Activated T-cell treated with anti-CD3 and anti-CD28 coated beads, Interleukin-2, amount 50 U/mL, for 72 hours (primary cell): Measurements from ENCODE around the gene CD274. TPM values are rescaled to one million over a fixed set of nuclear protein-coding genes. Genes with fewer than 3 reads are reported as not detected.
A peak's percentile ranks its signal among the peaks of the same experiment; 100 is the strongest.
"Not testable (repeated sequence)": the region's sequence is repeated elsewhere in the genome, so short reads cannot be mapped to it uniquely, and the experiment has no call there.

Experiments used
- ATAC-seq, 2 donors: fragments of 150-1000 bp; cut with Tn5 transposase; replicated peaks in 1 of 2; 2 replicates each; pipeline ENCODE4 v1.10.0; 2021; ENCODE audit warnings: moderate library complexity in 2 of 2, mild to moderate bottlenecking in 1 of 2
- DNase-seq, 2 donors: peaks; one replicate each; pipeline ENCODE4 v3.0.0; 2021 to 2022; ENCODE audit warnings: mixed read lengths in 1 of 2
- H3K27ac Mint-ChIP-seq: one replicate; pipeline ENCODE4 v1.8.0; 2022; ENCODE audit warnings: mild to moderate bottlenecking, moderate library complexity, mixed read lengths
- H3K27me3 Mint-ChIP-seq: one replicate; pipeline ENCODE4 v1.8.0; 2022; ENCODE audit warnings: low read depth, mixed read lengths
- H3K36me3 Mint-ChIP-seq, 2 donors: one replicate each; pipeline ENCODE4 v1.8.0; 2022; ENCODE audit warnings: mixed read lengths in 2 of 2, mild to moderate bottlenecking in 1 of 2; ENCODE audit not compliant: insufficient read depth in 2 of 2
- H3K4me1 Mint-ChIP-seq: one replicate; pipeline ENCODE4 v1.8.0; 2022; ENCODE audit warnings: low read depth, mixed read lengths
- H3K4me3 Mint-ChIP-seq, 2 donors: one replicate each; pipeline ENCODE4 v1.8.0; 2022; ENCODE audit warnings: mild to moderate bottlenecking in 2 of 2, mixed read lengths in 2 of 2, moderate library complexity in 2 of 2
- H3K9me3 Mint-ChIP-seq, 2 donors: one replicate each; pipeline ENCODE4 v1.8.0; 2022; ENCODE audit warnings: mixed read lengths in 2 of 2
- total RNA-seq, 2 donors: library from RNA; stranded (reverse); gene quantifications; one replicate each; pipeline ENCODE4 v1.2.3, GENCODE V29; 2022

The CD274 gene
- total RNA-seq, 2 donors from 2014 or later: 16.4 to 36.3 TPM

DNA sequence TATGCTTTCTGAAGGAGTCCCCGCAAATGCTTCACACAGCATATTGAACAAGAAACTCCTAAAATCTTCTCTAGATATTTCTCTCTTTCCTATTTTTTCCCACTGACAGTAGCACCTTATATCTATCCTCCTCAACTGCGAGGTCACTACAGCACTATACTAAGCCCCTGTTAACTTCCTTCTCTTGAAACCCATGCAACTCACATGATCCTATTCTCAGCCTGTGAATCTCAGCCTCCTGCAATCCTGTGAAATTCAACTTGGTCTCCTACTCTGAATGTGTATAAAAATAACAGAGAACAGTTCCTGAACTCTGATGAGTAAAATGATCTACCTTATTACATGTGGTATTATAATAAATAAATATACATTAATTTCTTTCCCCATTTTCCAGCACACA is 6.5 kb upstream of the CD274 start:
- peaks cover 0 to 3% of the 10 kb centered on the region in 2 donors for H3K9me3 Mint-ChIP-seq
- DNase-seq (no peak), ATAC-seq (no peak)
- no peak overlapping the region for H3K4me3 Mint-ChIP-seq
- H3K36me3 Mint-ChIP-seq: no peaks in the 10 kb centered on the region
- no peak overlapping the region for H3K27ac Mint-ChIP-seq
- peaks cover 72% of the 10 kb centered on the region for H3K4me1 Mint-ChIP-seq
- H3K27me3 Mint-ChIP-seq: no peaks in the 10 kb centered on the region

DNA sequence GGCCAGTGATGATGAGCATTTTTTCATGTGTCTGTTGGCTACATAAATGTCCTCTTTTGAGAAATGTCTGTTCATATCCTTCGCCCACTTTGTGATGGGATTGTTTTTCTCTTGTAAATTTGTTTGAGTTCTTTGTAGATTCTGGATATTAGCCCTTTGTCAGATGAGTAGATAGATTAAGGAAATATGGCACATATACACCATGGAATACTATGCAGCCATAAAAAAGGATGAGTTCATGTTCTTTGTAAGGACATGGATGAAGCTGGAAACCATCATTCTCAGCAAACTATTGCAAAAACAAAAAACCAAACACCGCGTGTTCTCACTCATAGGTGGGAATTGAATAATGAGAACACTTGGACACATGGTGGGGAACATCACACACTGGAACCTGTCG is 5.2 kb upstream of the CD274 start:
- H3K9me3 Mint-ChIP-seq, H3K4me3 Mint-ChIP-seq, H3K27me3 Mint-ChIP-seq, H3K27ac Mint-ChIP-seq, ATAC-seq, DNase-seq, H3K36me3 Mint-ChIP-seq: not testable (repeated sequence)
- H3K4me1 Mint-ChIP-seq: peaks cover 74% of the 10 kb centered on the region

DNA sequence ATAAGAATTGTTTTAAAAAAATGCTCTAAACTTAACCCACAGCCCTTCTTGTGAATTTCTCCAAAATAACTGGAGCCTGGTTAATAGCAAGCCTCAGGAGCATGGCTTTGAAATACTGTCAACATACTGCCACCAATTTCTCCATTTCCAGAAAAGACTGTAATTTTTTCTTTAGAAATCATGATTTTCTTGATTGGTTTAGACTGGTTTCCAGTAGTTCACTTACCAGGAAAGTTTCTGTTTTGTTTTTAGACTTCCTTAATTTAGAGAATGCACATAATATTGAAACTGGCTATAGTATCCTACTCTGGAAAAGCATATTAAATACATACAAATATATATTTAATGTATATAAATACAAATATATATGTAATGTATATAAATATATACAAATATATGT is 4.5 kb upstream of the CD274 start:
- ATAC-seq: no peak
- Mint-ChIP-seq H3K27me3 (no peaks in the 10 kb centered on the region), H3K4me3 (no peak overlapping the region), H3K9me3 (peaks cover 0 to 3% of the 10 kb centered on the region in 2 donors), H3K36me3 (no peaks in the 10 kb centered on the region), H3K4me1 (peaks cover 67% of the 10 kb centered on the region), H3K27ac (no peak overlapping the region)
- DNase-seq: no peak

DNA sequence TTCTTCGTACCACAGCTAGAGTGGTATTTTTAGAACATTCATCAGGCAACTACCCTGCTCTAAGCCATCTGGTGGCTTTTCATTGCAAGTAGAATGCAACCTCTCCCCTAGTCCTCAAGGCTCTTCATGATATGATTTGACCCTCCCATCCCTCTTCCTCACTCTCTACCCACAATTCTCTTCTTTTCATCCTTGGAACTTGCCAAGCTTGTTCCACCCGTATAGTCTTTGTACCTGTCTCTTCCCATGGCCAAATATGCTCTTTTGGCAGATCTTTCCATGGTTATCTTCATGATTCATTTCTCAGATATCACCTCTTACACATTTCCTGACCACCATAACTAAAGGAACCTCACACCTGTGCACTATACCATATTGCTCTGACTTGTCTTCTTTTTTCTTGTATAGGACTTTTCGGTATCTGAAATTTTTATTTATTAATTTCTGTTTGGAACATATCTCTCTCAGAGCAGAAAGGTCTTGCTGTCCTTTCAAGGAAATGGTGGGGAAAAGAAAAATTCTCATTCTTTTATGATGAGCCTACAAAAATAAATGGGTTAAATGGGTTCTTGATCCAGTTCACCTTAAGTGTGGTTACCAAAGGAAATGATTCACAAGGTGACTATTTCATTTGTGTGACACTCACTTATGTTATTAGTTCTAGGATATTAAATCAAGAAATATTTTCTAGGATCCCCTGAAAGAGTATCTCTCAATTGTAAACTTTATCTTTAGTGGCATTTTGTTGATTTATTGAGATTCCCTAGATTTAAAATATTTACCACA is 3.7 kb upstream of the CD274 start:
- peak overlapping the region; percentile 71 to 87 for H3K4me3 Mint-ChIP-seq
- DNase-seq: no peak
- peak overlapping the region; percentile 98 for H3K27ac Mint-ChIP-seq
- peaks cover 64% of the 10 kb centered on the region for H3K4me1 Mint-ChIP-seq
- peaks cover 0 to 3% of the 10 kb centered on the region in 2 donors for H3K9me3 Mint-ChIP-seq
- H3K27me3 Mint-ChIP-seq: no peaks in the 10 kb centered on the region
- peak; percentile 31 to 35 for ATAC-seq
- H3K36me3 Mint-ChIP-seq: no peaks in the 10 kb centered on the region

DNA sequence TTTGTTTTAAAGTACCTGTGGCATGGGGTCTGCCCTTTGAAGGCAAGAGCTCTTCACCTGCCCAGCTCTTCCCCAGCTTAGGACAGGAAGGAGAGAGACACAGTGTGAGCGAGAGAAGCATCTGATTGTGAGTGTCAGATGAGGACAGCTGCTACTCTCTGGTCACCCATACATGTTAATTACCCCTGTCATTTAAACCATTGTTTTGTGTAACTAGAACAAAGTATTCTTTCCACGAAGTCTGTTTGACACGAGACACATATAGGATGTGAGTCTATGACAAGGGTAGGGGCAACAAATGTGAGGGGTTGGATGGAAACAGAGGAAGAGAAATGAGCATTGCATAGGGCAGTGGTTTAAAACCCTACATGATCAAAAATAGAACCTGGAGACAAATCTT is 3.0 kb upstream of the CD274 start:
- H3K27me3 Mint-ChIP-seq: no peaks in the 10 kb centered on the region
- H3K4me3 Mint-ChIP-seq: peak overlapping the region; percentile 71 to 87
- H3K4me1 Mint-ChIP-seq: peaks cover 68% of the 10 kb centered on the region
- H3K27ac Mint-ChIP-seq: peak overlapping the region; percentile 98
- peaks cover 0 to 3% of the 10 kb centered on the region in 2 donors for H3K9me3 Mint-ChIP-seq
- DNase-seq (no peak), ATAC-seq (peak; percentile 6 to 16)
- peaks cover 2% of the 10 kb centered on the region in 2 donors for H3K36me3 Mint-ChIP-seq

DNA sequence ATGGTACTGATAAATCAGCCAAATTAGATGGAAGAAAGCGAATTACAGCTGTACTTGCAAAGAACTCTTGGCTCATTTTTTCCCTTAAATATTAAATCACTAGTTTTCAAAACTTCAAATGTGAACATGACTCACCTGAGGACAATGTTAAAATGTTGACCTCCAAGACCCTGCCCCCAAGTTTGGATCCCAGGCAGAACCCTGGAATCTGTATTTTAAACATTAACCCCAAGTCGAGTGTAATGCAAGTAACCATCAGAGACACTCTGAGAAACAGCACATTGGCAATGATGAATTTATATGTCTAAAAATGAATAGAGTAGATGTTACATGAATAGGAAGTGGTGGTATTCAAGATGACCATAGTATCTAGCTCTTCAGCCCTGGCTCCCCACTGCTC is 2.3 kb upstream of the CD274 start:
- H3K4me3 Mint-ChIP-seq: peak overlapping the region; percentile 11 to 87
- H3K36me3 Mint-ChIP-seq: peaks cover 4% of the 10 kb centered on the region in 2 donors
- peaks cover 0 to 3% of the 10 kb centered on the region in 2 donors for H3K9me3 Mint-ChIP-seq
- H3K27ac Mint-ChIP-seq: peak overlapping the region; percentile 98
- H3K27me3 Mint-ChIP-seq: no peaks in the 10 kb centered on the region
- DNase-seq (no peak), ATAC-seq (no peak)
- peaks cover 68% of the 10 kb centered on the region for H3K4me1 Mint-ChIP-seq

DNA sequence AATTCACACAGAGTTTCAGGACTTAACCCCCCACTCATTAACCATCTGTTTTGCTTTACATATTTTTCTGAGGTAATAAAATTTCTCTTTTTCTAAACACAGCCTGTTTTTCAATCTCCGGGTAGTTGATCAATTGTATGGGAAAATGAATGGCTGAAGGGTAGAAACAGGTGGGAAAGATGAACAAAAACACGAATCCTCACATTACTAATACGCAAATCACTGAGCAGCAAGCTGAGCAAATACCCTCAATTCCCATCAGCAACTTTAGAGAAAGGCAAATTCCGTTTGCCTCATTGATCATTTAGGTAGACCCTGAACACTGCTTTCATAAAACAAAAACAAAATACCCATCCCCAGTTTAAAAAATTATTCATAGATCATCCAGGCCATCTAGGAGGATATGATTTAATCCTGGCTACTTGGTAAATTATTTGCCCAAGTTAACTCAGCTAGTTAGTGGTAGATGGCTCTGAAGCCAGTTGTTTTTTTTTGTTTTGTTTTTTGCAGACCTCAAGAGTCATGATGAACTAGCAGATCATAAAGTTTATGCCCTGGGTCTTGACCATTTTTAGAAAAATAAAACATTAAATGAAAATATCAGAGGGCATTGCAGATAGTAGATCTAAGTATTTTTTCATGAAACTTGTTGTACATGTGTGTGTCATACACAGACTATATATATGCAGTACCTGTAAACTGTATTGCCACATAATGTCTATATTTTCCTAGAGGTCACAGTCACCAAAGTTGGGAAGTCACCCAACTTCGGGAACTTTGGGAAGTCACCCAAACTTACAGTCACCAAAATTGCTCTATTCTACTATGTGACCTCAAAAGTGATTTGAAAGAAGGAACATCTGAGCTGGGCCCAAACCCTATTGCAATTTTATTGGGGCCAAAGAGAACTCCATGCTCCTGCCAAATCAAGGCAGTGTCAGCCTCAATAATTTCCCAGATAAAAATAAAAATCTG is 1.6 kb upstream of the CD274 start:
- Mint-ChIP-seq H3K27me3 (no peaks in the 10 kb centered on the region), H3K4me1 (peaks cover 75% of the 10 kb centered on the region), H3K9me3 (peaks cover 0 to 3% of the 10 kb centered on the region in 2 donors), H3K36me3 (peaks cover 4 to 5% of the 10 kb centered on the region in 2 donors), H3K27ac (peak overlapping the region; percentile 98), H3K4me3 (peak overlapping the region; percentile 87 to 93)
- ATAC-seq: no peak
- no peak for DNase-seq

DNA sequence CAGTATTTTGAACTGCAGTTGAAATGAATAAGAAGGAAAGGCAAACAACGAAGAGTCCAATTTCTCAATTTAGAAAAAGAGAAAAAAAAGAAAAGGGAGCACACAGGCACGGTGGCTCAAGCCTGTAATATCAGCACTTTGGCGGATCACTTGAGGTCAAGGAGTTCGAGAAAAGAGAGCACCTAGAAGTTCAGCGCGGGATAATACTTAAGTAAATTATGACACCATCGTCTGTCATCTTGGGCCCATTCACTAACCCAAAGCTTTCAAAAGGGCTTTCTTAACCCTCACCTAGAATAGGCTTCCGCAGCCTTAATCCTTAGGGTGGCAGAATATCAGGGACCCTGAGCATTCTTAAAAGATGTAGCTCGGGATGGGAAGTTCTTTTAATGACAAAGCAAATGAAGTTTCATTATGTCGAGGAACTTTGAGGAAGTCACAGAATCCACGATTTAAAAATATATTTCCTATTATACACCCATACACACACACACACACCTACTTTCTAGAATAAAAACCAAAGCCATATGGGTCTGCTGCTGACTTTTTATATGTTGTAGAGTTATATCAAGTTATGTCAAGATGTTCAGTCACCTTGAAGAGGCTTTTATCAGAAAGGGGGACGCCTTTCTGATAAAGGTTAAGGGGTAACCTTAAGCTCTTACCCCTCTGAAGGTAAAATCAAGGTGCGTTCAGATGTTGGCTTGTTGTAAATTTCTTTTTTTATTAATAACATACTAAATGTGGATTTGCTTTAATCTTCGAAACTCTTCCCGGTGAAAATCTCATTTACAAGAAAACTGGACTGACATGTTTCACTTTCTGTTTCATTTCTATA is 602 bp upstream of the CD274 start:
- Mint-ChIP-seq H3K27me3 (no peaks in the 10 kb centered on the region), H3K4me3 (peak overlapping the region; percentile 87 to 93), H3K27ac (peak overlapping the region; percentile 98), H3K9me3 (peaks cover 0 to 3% of the 10 kb centered on the region in 2 donors), H3K36me3 (peaks cover 4 to 5% of the 10 kb centered on the region in 2 donors), H3K4me1 (peaks cover 83% of the 10 kb centered on the region)
- ATAC-seq (no peak), DNase-seq (no peak)

DNA sequence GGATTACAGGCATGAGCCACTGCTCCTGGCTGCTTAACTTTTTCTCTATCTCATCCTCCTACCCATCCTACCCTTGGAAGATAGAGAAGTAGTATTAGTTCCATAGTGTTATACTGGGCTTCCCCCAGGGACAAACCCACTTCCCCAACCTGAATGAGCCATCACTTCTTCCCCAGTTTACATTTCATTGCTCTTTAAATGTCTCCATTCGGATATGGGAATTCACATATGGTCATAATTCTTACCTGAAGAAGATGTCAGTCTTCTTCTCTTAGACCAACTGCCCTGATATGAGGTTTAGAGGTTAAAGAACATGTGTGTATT is 1.9 kb downstream of the CD274 start:
- peak overlapping the region; percentile 98 for H3K27ac Mint-ChIP-seq
- H3K27me3 Mint-ChIP-seq: no peaks in the 10 kb centered on the region
- H3K4me1 Mint-ChIP-seq: peaks cover 86% of the 10 kb centered on the region
- ATAC-seq (no peak), DNase-seq (no peak)
- peak overlapping the region; percentile 87 to 93 for H3K4me3 Mint-ChIP-seq
- H3K9me3 Mint-ChIP-seq: no peaks in the 10 kb centered on the region
- H3K36me3 Mint-ChIP-seq: peaks cover 9 to 11% of the 10 kb centered on the region in 2 donors

DNA sequence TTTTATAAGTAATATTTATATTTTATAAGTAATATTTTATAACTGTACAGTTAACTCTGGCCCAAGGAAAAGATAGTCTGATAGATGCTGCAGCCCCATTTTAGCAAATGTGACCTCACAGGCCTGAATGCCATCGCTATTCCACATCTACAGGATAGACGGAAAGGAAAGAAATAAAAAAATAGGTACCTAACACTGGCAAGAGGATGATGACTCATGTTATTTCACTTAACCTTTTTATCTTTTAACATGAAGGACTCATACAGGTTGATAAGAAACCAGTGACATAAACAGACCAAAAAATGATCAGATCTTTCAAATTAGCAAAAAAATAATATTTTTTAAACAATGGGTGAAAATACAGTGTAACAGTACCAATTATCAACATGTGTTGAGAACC is 2.7 kb downstream of the CD274 start:
- DNase-seq (no peak), ATAC-seq (no peak)
- Mint-ChIP-seq H3K9me3 (no peaks in the 10 kb centered on the region), H3K36me3 (peaks cover 10 to 17% of the 10 kb centered on the region in 2 donors), H3K4me3 (peak overlapping the region; percentile 79 to 89), H3K27ac (peak overlapping the region; percentile 85), H3K27me3 (no peaks in the 10 kb centered on the region), H3K4me1 (peaks cover 86% of the 10 kb centered on the region)

DNA sequence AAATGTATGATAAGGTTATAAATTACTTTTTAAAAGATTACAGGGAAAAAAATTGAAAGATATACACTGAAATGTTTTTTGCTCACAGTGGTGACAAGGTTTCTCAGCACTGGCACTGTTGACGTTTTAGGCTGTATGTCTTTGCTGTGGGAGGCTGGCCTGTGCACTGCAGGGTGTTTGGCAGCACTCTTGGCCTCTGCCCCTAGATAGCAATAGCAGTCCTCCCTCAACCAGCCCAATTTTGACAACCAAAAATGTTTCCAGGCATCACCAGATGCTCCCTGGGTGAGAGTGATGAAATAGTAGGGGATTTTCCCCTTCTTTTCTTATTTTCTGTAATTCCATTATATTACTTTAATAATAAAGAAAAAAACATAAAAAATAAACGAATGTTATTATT is 3.3 kb downstream of the CD274 start:
- H3K36me3 Mint-ChIP-seq: peaks cover 13 to 24% of the 10 kb centered on the region in 2 donors
- peak overlapping the region; percentile 79 to 89 for H3K4me3 Mint-ChIP-seq
- H3K27ac Mint-ChIP-seq: peak overlapping the region; percentile 85
- H3K9me3 Mint-ChIP-seq: no peaks in the 10 kb centered on the region
- peaks cover 86% of the 10 kb centered on the region for H3K4me1 Mint-ChIP-seq
- no peaks in the 10 kb centered on the region for H3K27me3 Mint-ChIP-seq
- ATAC-seq: peak; percentile 14 to 36
- DNase-seq: peak; percentile 36 to 51

DNA sequence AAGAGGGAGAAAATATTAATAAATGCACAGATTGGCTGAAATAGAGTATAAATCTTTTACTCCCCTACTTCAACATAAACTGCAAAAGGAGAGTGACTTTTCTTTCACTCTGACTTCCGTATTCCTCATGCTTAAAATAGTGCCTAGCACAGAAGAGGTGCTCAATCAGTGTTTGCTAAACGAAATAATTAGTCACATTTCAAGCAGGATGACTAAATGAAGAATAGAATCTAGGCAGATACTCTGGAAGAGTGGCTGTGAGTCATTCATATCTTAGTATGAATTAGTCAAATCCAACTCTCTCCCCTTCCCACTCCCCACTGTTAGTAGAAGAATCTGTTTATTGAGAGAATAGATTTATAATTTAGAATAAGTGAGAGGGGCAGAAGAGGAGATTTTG is 4.8 kb downstream of the CD274 start:
- H3K4me1 Mint-ChIP-seq: peaks cover 86% of the 10 kb centered on the region
- ATAC-seq (peak; percentile 65 to 69), DNase-seq (no peak)
- H3K27ac Mint-ChIP-seq: peak overlapping the region; percentile 96
- peak overlapping the region; percentile 57 to 90 for H3K4me3 Mint-ChIP-seq
- H3K36me3 Mint-ChIP-seq: peaks cover 27 to 39% of the 10 kb centered on the region in 2 donors
- no peaks in the 10 kb centered on the region for H3K27me3 Mint-ChIP-seq
- no peaks in the 10 kb centered on the region for H3K9me3 Mint-ChIP-seq
